ENCODE measurements around the gene SMAD6.

Gene SMAD6

GRCh38 chr15:66778314-66778665 lies 76.3 kb downstream of the SMAD6 start:
- Histone ChIP-seq H3K9ac (ENCODE audit: low read length) (no peak overlapping the region), H3K9me3 (ENCODE audit: control insufficient read depth, insufficient read depth, low read depth, low read length) (no peaks in the 10 kb centered on the region), H3K36me3 (ENCODE audit: control insufficient read depth, insufficient read depth, low read length) (0 out of 2 replicates have a peak, but pooled peaks cover 7% of the 10 kb centered on the region), H3K4me3 (ENCODE audit: low read depth, low read length) (no peak overlapping the region), H3K27ac (ENCODE audit: low read depth, low read length) (no peak overlapping the region), H3K4me1 (ENCODE audit: control insufficient read depth, insufficient read depth, low read length) (peaks cover 42% of the 10 kb centered on the region), H3K27me3 (ENCODE audit: control insufficient read depth, insufficient read depth, low read length) (no peaks in the 10 kb centered on the region)

- no peak overlapping the region for H3K4me3 ChIP-seq (ENCODE audit: low read depth, low read length)
- peaks cover 38% of the 10 kb centered on the region for H3K4me1 ChIP-seq (ENCODE audit: control insufficient read depth, insufficient read depth, low read length)
- H3K9ac ChIP-seq (ENCODE audit: low read length), result no peak overlapping the region
- 0 out of 2 replicates have a peak, but pooled peaks cover 7% of the 10 kb centered on the region for H3K36me3 ChIP-seq (ENCODE audit: control insufficient read depth, insufficient read depth, low read length)
- H3K9me3 ChIP-seq (ENCODE audit: control insufficient read depth, insufficient read depth, low read depth, low read length), result no peaks in the 10 kb centered on the region
- no peak overlapping the region for H3K27ac ChIP-seq (ENCODE audit: low read depth, low read length)
- no peaks in the 10 kb centered on the region for H3K27me3 ChIP-seq (ENCODE audit: control insufficient read depth, insufficient read depth, low read length)
Measured at GRCh38 chr15:66778716-66779115, 76.7 kb downstream of the SMAD6 start.

GRCh38 chr15:66779331-66780009 lies 77.4 kb downstream of the SMAD6 start:
- Histone ChIP-seq H3K9ac (ENCODE audit: low read length) (no peak overlapping the region), H3K4me1 (ENCODE audit: control insufficient read depth, insufficient read depth, low read length) (peaks cover 31% of the 10 kb centered on the region), H3K27ac (ENCODE audit: low read depth, low read length) (no peak overlapping the region), H3K9me3 (ENCODE audit: control insufficient read depth, insufficient read depth, low read depth, low read length) (no peaks in the 10 kb centered on the region), H3K36me3 (ENCODE audit: control insufficient read depth, insufficient read depth, low read length) (0 out of 2 replicates have a peak, but pooled peaks cover 7% of the 10 kb centered on the region), H3K27me3 (ENCODE audit: control insufficient read depth, insufficient read depth, low read length) (no peaks in the 10 kb centered on the region), H3K4me3 (ENCODE audit: low read depth, low read length) (no peak overlapping the region)

GRCh38 chr15:66780172-66780972 lies 78.3 kb downstream of the SMAD6 start:
- Histone ChIP-seq H3K9me3 (ENCODE audit: control insufficient read depth, insufficient read depth, low read depth, low read length) (no peaks in the 10 kb centered on the region), H3K4me1 (ENCODE audit: control insufficient read depth, insufficient read depth, low read length) (peaks cover 31% of the 10 kb centered on the region), H3K27me3 (ENCODE audit: control insufficient read depth, insufficient read depth, low read length) (no peaks in the 10 kb centered on the region), H3K9ac (ENCODE audit: low read length) (no peak overlapping the region), H3K36me3 (ENCODE audit: control insufficient read depth, insufficient read depth, low read length) (0 out of 2 replicates have a peak, but pooled peaks cover 7% of the 10 kb centered on the region), H3K27ac (ENCODE audit: low read depth, low read length) (no peak overlapping the region), H3K4me3 (ENCODE audit: low read depth, low read length) (no peak overlapping the region)

- no peak overlapping the region for H3K4me3 ChIP-seq (ENCODE audit: low read depth, low read length)
- H3K27ac ChIP-seq (ENCODE audit: low read depth, low read length), result no peak overlapping the region
- H3K9ac ChIP-seq (ENCODE audit: low read length), result no peak overlapping the region
- no peaks in the 10 kb centered on the region for H3K27me3 ChIP-seq (ENCODE audit: control insufficient read depth, insufficient read depth, low read length)
- peaks cover 34% of the 10 kb centered on the region for H3K4me1 ChIP-seq (ENCODE audit: control insufficient read depth, insufficient read depth, low read length)
- no peaks in the 10 kb centered on the region for H3K9me3 ChIP-seq (ENCODE audit: control insufficient read depth, insufficient read depth, low read depth, low read length)
- H3K36me3 ChIP-seq (ENCODE audit: control insufficient read depth, insufficient read depth, low read length), result 0 out of 2 replicates have a peak, but pooled peaks cover 7% of the 10 kb centered on the region
Measured at GRCh38 chr15:66780973-66781718, 79.1 kb downstream of the SMAD6 start.

- Histone ChIP-seq H3K9me3 (ENCODE audit: control insufficient read depth, insufficient read depth, low read depth, low read length) (no peaks in the 10 kb centered on the region), H3K27ac (ENCODE audit: low read depth, low read length) (no peak overlapping the region), H3K4me3 (ENCODE audit: low read depth, low read length) (no peak overlapping the region), H3K36me3 (ENCODE audit: control insufficient read depth, insufficient read depth, low read length) (0 out of 2 replicates have a peak, but pooled peaks cover 7% of the 10 kb centered on the region), H3K4me1 (ENCODE audit: control insufficient read depth, insufficient read depth, low read length) (peaks cover 30% of the 10 kb centered on the region), H3K9ac (ENCODE audit: low read length) (no peak overlapping the region), H3K27me3 (ENCODE audit: control insufficient read depth, insufficient read depth, low read length) (no peaks in the 10 kb centered on the region)
Measured at GRCh38 chr15:66782785-66783184, 80.7 kb downstream of the SMAD6 start.

- Histone ChIP-seq H3K4me3 (ENCODE audit: low read depth, low read length) (no peak overlapping the region), H3K9me3 (ENCODE audit: control insufficient read depth, insufficient read depth, low read depth, low read length) (no peaks in the 10 kb centered on the region), H3K36me3 (ENCODE audit: control insufficient read depth, insufficient read depth, low read length) (0 out of 2 replicates have a peak, but pooled peaks cover 7% of the 10 kb centered on the region), H3K27me3 (ENCODE audit: control insufficient read depth, insufficient read depth, low read length) (no peaks in the 10 kb centered on the region), H3K9ac (ENCODE audit: low read length) (no peak overlapping the region), H3K27ac (ENCODE audit: low read depth, low read length) (no peak overlapping the region), H3K4me1 (ENCODE audit: control insufficient read depth, insufficient read depth, low read length) (peaks cover 27% of the 10 kb centered on the region)
Measured at GRCh38 chr15:66783314-66783713, 81.3 kb downstream of the SMAD6 start.

- Histone ChIP-seq H3K27ac (ENCODE audit: low read depth, low read length) (no peak overlapping the region), H3K4me1 (ENCODE audit: control insufficient read depth, insufficient read depth, low read length) (peaks cover 24% of the 10 kb centered on the region), H3K36me3 (ENCODE audit: control insufficient read depth, insufficient read depth, low read length) (0 out of 2 replicates have a peak, but pooled peaks cover 7% of the 10 kb centered on the region)
Measured at GRCh38 chr15:66783725-66784124, 81.7 kb downstream of the SMAD6 start.

GRCh38 chr15:66784174-66784573 lies 82.1 kb downstream of the SMAD6 start:
- no peak overlapping the region for H3K27ac ChIP-seq (ENCODE audit: low read depth, low read length)

More at GRCh38 chr15:66783725-66784124, 81.7 kb downstream of the SMAD6 start:
- no peaks in the 10 kb centered on the region for H3K27me3 ChIP-seq (ENCODE audit: control insufficient read depth, insufficient read depth, low read length)
- H3K9me3 ChIP-seq (ENCODE audit: control insufficient read depth, insufficient read depth, low read depth, low read length), result no peaks in the 10 kb centered on the region
- H3K9ac ChIP-seq (ENCODE audit: low read length), result no peak overlapping the region
- H3K4me3 ChIP-seq (ENCODE audit: low read depth, low read length), result no peak overlapping the region

GRCh38 chr15:66785637-66786036 lies 83.6 kb downstream of the SMAD6 start:
- no peak overlapping the region for H3K4me3 ChIP-seq (ENCODE audit: low read depth, low read length)
- peaks cover 5% of the 10 kb centered on the region; the same call in 1 of the 2 replicates for H3K4me1 ChIP-seq (ENCODE audit: control insufficient read depth, insufficient read depth, low read length)
- H3K9ac ChIP-seq (ENCODE audit: low read length), result no peak overlapping the region
- H3K27ac ChIP-seq (ENCODE audit: low read depth, low read length), result no peak overlapping the region
- H3K9me3 ChIP-seq (ENCODE audit: control insufficient read depth, insufficient read depth, low read depth, low read length), result no peaks in the 10 kb centered on the region
- no peaks in the 10 kb centered on the region for H3K27me3 ChIP-seq (ENCODE audit: control insufficient read depth, insufficient read depth, low read length)
- 0 out of 2 replicates have a peak, but pooled peaks cover 7% of the 10 kb centered on the region for H3K36me3 ChIP-seq (ENCODE audit: control insufficient read depth, insufficient read depth, low read length)

More at GRCh38 chr15:66784174-66784573, 82.1 kb downstream of the SMAD6 start:
- Histone ChIP-seq H3K4me3 (ENCODE audit: low read depth, low read length) (no peak overlapping the region), H3K4me1 (ENCODE audit: control insufficient read depth, insufficient read depth, low read length) (peaks cover 20% of the 10 kb centered on the region), H3K36me3 (ENCODE audit: control insufficient read depth, insufficient read depth, low read length) (0 out of 2 replicates have a peak, but pooled peaks cover 7% of the 10 kb centered on the region), H3K27me3 (ENCODE audit: control insufficient read depth, insufficient read depth, low read length) (no peaks in the 10 kb centered on the region), H3K9ac (ENCODE audit: low read length) (no peak overlapping the region), H3K9me3 (ENCODE audit: control insufficient read depth, insufficient read depth, low read depth, low read length) (no peaks in the 10 kb centered on the region)

Data from HUES6 (cell line).